Measurements from ENCODE around the gene SLC18B1. TPM values are rescaled to one million over a fixed set of nuclear protein-coding genes. Genes with fewer than 3 reads are reported as not detected.

SLC18B1 gene
- total RNA-seq, 1 experiment from 2014 or later, result 24.1 TPM

- CTCF ChIA-PET, result no interaction called here
- POLR2A ChIA-PET, result no interaction called here
Observed at GRCh38 chr6:132719736-132720448, 78.5 kb downstream of the SLC18B1 start.

More at GRCh38 chr6:132719736-132720448, 78.5 kb downstream of the SLC18B1 start:
- Mint-ChIP-seq H3K4me3 (no peak overlapping the region), H3K27me3 (ENCODE audit: low read depth) (no peaks in the 10 kb centered on the region), H3K36me3 (no peaks in the 10 kb centered on the region), H3K27ac (no peak overlapping the region), H3K4me1 (peaks cover 6% of the 10 kb centered on the region), H3K9me3 (no peaks in the 10 kb centered on the region)
- ATAC-seq, result no peak
- no peak for DNase-seq (ENCODE audit: low spot score)
- no peak for TF ChIP-seq CREM (CRISPR knock-in tag; IDR thresholded peaks at IDR 0.05)
- no peak for TF ChIP-seq EMX1 (CRISPR knock-in tag; IDR thresholded peaks at IDR 0.05)
- TF ChIP-seq RORB (CRISPR knock-in tag; IDR thresholded peaks at IDR 0.05), result no peak
- no peak for TF ChIP-seq ETV6 (CRISPR knock-in tag; IDR thresholded peaks at IDR 0.05)
- no peak for TF ChIP-seq USF2 (CRISPR knock-in tag; IDR thresholded peaks at IDR 0.05)
- no peak for TF ChIP-seq JUN (CRISPR knock-in tag; IDR thresholded peaks at IDR 0.05)
- no peak for TF ChIP-seq ZNF512 (CRISPR knock-in tag; IDR thresholded peaks at IDR 0.05; ENCODE audit: borderline replicate concordance)
- no peak for TF ChIP-seq ZNF671 (CRISPR knock-in tag; IDR thresholded peaks at IDR 0.05)
- no peak for TF ChIP-seq ATF3 (CRISPR knock-in tag; conservative IDR thresholded peaks at IDR 0.05)
- no peak for TF ChIP-seq AFF4 (CRISPR knock-in tag; IDR thresholded peaks at IDR 0.05; ENCODE audit: borderline replicate concordance)
- TF ChIP-seq ZNF263 (CRISPR knock-in tag; IDR thresholded peaks at IDR 0.05; ENCODE audit: low read depth), result no peak
- TF ChIP-seq SMAD3 (CRISPR knock-in tag; IDR thresholded peaks at IDR 0.05; ENCODE audit: borderline replicate concordance), result no peak
- no peak for TF ChIP-seq CREB1 (CRISPR knock-in tag; IDR thresholded peaks at IDR 0.05)
- no peak for TF ChIP-seq TEAD4 (CRISPR knock-in tag; IDR thresholded peaks at IDR 0.05)
- no peak for TF ChIP-seq MLX (CRISPR knock-in tag; IDR thresholded peaks at IDR 0.05)
- no peak for TF ChIP-seq ATF1 (CRISPR knock-in tag; IDR thresholded peaks at IDR 0.05)
- TF ChIP-seq ZNF281 (CRISPR knock-in tag; IDR thresholded peaks at IDR 0.05), result no peak
- no peak for TF ChIP-seq E2F5 (CRISPR knock-in tag; IDR thresholded peaks at IDR 0.05)
- TF ChIP-seq GRHL2 (CRISPR knock-in tag; IDR thresholded peaks at IDR 0.05; ENCODE audit: insufficient replicate concordance, severe bottlenecking), result no peak
- no peak for TF ChIP-seq NFATC4 (CRISPR knock-in tag; IDR thresholded peaks at IDR 0.05)
